ENCODE data around the gene RSPH4A.

- TF ChIP-seq EP300 (IDR thresholded peaks at IDR 0.05): no peak
- TF ChIP-seq, protein P1, sequence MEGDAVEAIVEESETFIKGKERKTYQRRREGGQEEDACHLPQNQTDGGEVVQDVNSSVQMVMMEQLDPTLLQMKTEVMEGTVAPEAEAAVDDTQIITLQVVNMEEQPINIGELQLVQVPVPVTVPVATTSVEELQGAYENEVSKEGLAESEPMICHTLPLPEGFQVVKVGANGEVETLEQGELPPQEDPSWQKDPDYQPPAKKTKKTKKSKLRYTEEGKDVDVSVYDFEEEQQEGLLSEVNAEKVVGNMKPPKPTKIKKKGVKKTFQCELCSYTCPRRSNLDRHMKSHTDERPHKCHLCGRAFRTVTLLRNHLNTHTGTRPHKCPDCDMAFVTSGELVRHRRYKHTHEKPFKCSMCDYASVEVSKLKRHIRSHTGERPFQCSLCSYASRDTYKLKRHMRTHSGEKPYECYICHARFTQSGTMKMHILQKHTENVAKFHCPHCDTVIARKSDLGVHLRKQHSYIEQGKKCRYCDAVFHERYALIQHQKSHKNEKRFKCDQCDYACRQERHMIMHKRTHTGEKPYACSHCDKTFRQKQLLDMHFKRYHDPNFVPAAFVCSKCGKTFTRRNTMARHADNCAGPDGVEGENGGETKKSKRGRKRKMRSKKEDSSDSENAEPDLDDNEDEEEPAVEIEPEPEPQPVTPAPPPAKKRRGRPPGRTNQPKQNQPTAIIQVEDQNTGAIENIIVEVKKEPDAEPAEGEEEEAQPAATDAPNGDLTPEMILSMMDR (IDR thresholded peaks at IDR 0.05): no peak
- no peak for TF ChIP-seq POLR2AphosphoS5 (IDR thresholded peaks at IDR 0.05)
- no peak for TF ChIP-seq POLR2A (IDR thresholded peaks at IDR 0.05)
Observed at GRCh38 chr6:116580198-116580597, 36.1 kb upstream of the RSPH4A start.
